ENCODE results near the gene NEGR1.

Gene NEGR1

DNA sequence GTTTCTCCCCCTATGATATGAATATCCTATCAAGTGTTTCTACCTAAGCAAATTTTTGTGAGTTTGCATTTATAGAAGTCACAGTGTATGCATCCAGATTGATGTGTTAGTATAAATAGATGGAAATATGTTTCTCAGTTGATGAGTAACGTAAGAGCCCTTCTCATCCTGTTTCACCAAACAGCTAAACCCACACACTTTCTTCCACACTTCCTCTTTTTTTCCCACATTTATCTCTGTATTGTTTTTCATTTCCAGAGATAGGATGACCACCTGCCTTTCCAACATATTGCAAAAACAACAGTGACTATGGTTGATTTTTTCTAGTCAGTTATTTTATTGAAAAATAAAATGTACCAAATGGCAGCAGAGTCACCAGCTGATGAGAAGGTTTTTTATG, 490.1 kb downstream of the NEGR1 start:
- no peaks in the 10 kb centered on the region for H3K27me3 Mint-ChIP-seq
- intact Hi-C loops (cut with micrococcal nuclease), result no loop called here
- H3K4me1 Mint-ChIP-seq (ENCODE audit: low read depth), result peaks cover 12% of the 10 kb centered on the region
- H3K36me3 Mint-ChIP-seq (ENCODE audit: low read depth), result no peaks in the 10 kb centered on the region
- no peak overlapping the region for H3K27ac Mint-ChIP-seq
- no peak overlapping the region for H3K4me3 Mint-ChIP-seq
- H3K9me3 Mint-ChIP-seq, result no peaks in the 10 kb centered on the region

GRCh38 chr1:71788113-71788512, 494.2 kb downstream of the NEGR1 start:
- Mint-ChIP-seq H3K27ac (no peak overlapping the region), H3K4me1 (ENCODE audit: low read depth) (peaks cover 12% of the 10 kb centered on the region), H3K27me3 (no peaks in the 10 kb centered on the region), H3K9me3 (no peaks in the 10 kb centered on the region), H3K36me3 (ENCODE audit: low read depth) (no peaks in the 10 kb centered on the region), H3K4me3 (no peak overlapping the region)
- intact Hi-C loops (cut with micrococcal nuclease), result no loop called here

DNA sequence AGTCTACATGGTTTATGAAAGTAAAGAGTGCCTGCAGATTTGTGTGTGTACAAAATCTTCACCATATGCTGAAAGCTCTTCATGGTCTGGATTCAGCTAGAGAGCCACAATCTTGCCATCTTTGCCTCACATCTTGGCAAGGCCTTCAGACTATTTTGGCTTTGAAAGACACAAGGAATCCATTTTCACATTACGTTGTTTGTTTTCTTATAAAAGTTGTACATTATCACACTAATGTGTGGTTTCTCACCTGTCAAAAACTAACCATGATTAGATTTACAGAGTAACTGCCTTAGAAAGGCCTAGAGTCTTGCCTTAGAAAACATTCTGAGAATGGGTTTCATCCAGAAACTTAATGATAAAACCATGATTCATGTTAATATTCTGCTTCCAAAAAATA, 494.6 kb downstream of the NEGR1 start:
- H3K36me3 Mint-ChIP-seq (ENCODE audit: low read depth), result no peaks in the 10 kb centered on the region
- peaks cover 12% of the 10 kb centered on the region for H3K4me1 Mint-ChIP-seq (ENCODE audit: low read depth)
- no peaks in the 10 kb centered on the region for H3K27me3 Mint-ChIP-seq
- H3K9me3 Mint-ChIP-seq, result no peaks in the 10 kb centered on the region
- intact Hi-C loops (cut with micrococcal nuclease), result no loop called here
- H3K4me3 Mint-ChIP-seq, result no peak overlapping the region
- H3K27ac Mint-ChIP-seq, result no peak overlapping the region

DNA sequence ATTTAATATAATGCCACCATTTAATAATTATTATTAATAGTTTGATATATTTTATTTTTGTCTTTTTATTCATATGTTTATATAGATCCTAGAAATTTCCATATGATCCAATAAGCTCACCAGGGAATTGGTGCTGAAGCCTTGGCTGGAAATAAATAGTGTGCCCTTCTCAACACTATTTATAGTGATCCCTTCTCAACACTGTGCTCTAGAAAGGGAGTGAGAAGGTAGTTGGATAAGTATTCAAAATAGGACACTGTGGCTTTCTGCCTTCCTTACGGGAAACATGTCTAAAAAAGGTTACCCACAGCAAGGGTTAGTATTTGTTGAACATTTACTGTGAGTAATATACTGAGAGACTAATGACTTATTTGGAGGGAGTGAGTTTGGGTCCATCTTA, 496.1 kb downstream of the NEGR1 start:
- Mint-ChIP-seq H3K4me1 (ENCODE audit: low read depth) (no peaks in the 10 kb centered on the region), H3K9me3 (no peaks in the 10 kb centered on the region), H3K4me3 (no peak overlapping the region), H3K27ac (no peak overlapping the region), H3K36me3 (ENCODE audit: low read depth) (no peaks in the 10 kb centered on the region), H3K27me3 (no peaks in the 10 kb centered on the region)
- intact Hi-C loops (cut with micrococcal nuclease), result no loop called here

DNA sequence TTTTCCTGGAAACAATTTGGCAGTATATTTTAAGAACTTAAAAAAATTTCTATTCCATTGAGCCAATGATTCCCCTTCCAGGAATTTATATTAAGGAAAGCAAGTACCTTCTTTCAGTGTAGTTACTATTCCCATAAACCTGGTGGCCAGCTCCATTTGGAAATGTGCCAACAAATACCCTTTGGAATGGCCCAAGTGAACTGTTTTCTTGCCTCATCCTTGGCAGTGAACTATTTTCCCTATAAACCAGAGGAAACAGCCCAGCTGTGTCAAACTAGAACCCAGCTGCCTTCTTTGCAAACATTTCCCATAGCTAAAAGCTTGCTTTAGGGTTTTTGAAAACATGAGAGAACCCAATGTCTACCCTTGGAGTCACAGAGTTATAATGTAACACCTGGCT, 496.9 kb downstream of the NEGR1 start:
- Mint-ChIP-seq H3K36me3 (ENCODE audit: low read depth) (no peaks in the 10 kb centered on the region), H3K4me1 (ENCODE audit: low read depth) (no peaks in the 10 kb centered on the region), H3K9me3 (no peaks in the 10 kb centered on the region), H3K27ac (no peak overlapping the region), H3K27me3 (no peaks in the 10 kb centered on the region), H3K4me3 (no peak overlapping the region)
- intact Hi-C loops (cut with micrococcal nuclease), result no loop called here

GRCh38 chr1:71785000-71785399, 497.3 kb downstream of the NEGR1 start:
- Mint-ChIP-seq H3K36me3 (ENCODE audit: low read depth) (no peaks in the 10 kb centered on the region), H3K4me1 (ENCODE audit: low read depth) (no peaks in the 10 kb centered on the region), H3K9me3 (no peaks in the 10 kb centered on the region), H3K27ac (no peak overlapping the region), H3K27me3 (no peaks in the 10 kb centered on the region), H3K4me3 (no peak overlapping the region)
- intact Hi-C loops (cut with micrococcal nuclease), result no loop called here

DNA sequence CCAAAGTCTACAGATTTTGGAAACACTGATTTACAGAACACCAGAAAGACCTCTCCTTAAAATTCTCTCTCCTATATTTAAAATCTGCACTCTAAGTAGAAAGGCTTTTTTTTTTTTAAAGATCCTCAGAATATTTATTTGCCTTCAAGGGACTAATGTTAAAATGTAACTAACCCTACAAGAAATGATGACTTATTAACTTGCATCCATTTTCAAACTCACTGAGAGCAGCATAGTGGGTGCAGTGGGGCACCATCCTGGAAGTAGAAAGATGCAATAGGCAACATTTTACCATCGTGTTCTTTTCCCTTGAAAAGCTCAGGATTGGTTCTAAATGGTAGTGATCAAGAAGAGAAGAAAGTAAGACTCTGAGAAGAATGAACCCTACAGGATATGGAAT, 498.1 kb downstream of the NEGR1 start:
- H3K27ac Mint-ChIP-seq, result no peak overlapping the region
- no peak overlapping the region for H3K4me3 Mint-ChIP-seq
- intact Hi-C loops (cut with micrococcal nuclease), result no loop called here
- no peaks in the 10 kb centered on the region for H3K36me3 Mint-ChIP-seq (ENCODE audit: low read depth)
- H3K4me1 Mint-ChIP-seq (ENCODE audit: low read depth), result no peaks in the 10 kb centered on the region
- H3K9me3 Mint-ChIP-seq, result no peaks in the 10 kb centered on the region
- no peaks in the 10 kb centered on the region for H3K27me3 Mint-ChIP-seq

GRCh38 chr1:71783071-71783470, 499.3 kb downstream of the NEGR1 start:
- intact Hi-C loops (cut with micrococcal nuclease), result no loop called here
- Mint-ChIP-seq H3K4me1 (ENCODE audit: low read depth) (no peaks in the 10 kb centered on the region), H3K9me3 (no peaks in the 10 kb centered on the region), H3K36me3 (ENCODE audit: low read depth) (no peaks in the 10 kb centered on the region), H3K27ac (no peak overlapping the region), H3K27me3 (no peaks in the 10 kb centered on the region), H3K4me3 (no peak overlapping the region)

GRCh38 chr1:71781450-71781849, 500.9 kb downstream of the NEGR1 start:
- H3K27ac Mint-ChIP-seq, result no peak overlapping the region
- intact Hi-C loops (cut with micrococcal nuclease), result no loop called here
- no peak overlapping the region for H3K4me3 Mint-ChIP-seq
- no peaks in the 10 kb centered on the region for H3K27me3 Mint-ChIP-seq
- H3K9me3 Mint-ChIP-seq, result no peaks in the 10 kb centered on the region
- H3K36me3 Mint-ChIP-seq (ENCODE audit: low read depth), result no peaks in the 10 kb centered on the region
- H3K4me1 Mint-ChIP-seq (ENCODE audit: low read depth), result no peaks in the 10 kb centered on the region

- Mint-ChIP-seq H3K27me3 (no peaks in the 10 kb centered on the region), H3K27ac (no peak overlapping the region), H3K36me3 (ENCODE audit: low read depth) (no peaks in the 10 kb centered on the region), H3K4me1 (ENCODE audit: low read depth) (no peaks in the 10 kb centered on the region), H3K9me3 (no peaks in the 10 kb centered on the region), H3K4me3 (no peak overlapping the region)
- intact Hi-C loops (cut with micrococcal nuclease), result no loop called here
Measured at GRCh38 chr1:71780681-71781080, 501.7 kb downstream of the NEGR1 start.

GRCh38 chr1:71778940-71779339, 503.4 kb downstream of the NEGR1 start:
- no peaks in the 10 kb centered on the region for H3K36me3 Mint-ChIP-seq (ENCODE audit: low read depth)
- no peak overlapping the region for H3K4me3 Mint-ChIP-seq
- no peaks in the 10 kb centered on the region for H3K9me3 Mint-ChIP-seq
- H3K27ac Mint-ChIP-seq, result no peak overlapping the region
- intact Hi-C loops (cut with micrococcal nuclease), result no loop called here
- H3K4me1 Mint-ChIP-seq (ENCODE audit: low read depth), result no peaks in the 10 kb centered on the region
- H3K27me3 Mint-ChIP-seq, result no peaks in the 10 kb centered on the region

GRCh38 chr1:71777094-71777493, 505.2 kb downstream of the NEGR1 start:
- Mint-ChIP-seq H3K9me3 (no peaks in the 10 kb centered on the region), H3K27me3 (no peaks in the 10 kb centered on the region), H3K4me3 (no peak overlapping the region), H3K27ac (no peak overlapping the region), H3K4me1 (ENCODE audit: low read depth) (no peaks in the 10 kb centered on the region), H3K36me3 (ENCODE audit: low read depth) (no peaks in the 10 kb centered on the region)
- intact Hi-C loops (cut with micrococcal nuclease), result no loop called here

GRCh38 chr1:71774705-71775104, 507.6 kb downstream of the NEGR1 start:
- Mint-ChIP-seq H3K36me3 (ENCODE audit: low read depth) (no peaks in the 10 kb centered on the region), H3K4me1 (ENCODE audit: low read depth) (no peaks in the 10 kb centered on the region), H3K27ac (no peak overlapping the region), H3K4me3 (no peak overlapping the region), H3K9me3 (peaks cover 3% of the 10 kb centered on the region), H3K27me3 (no peaks in the 10 kb centered on the region)
- intact Hi-C loops (cut with micrococcal nuclease), result no loop called here

- Mint-ChIP-seq H3K9me3 (peaks cover 34% of the 10 kb centered on the region), H3K4me1 (ENCODE audit: low read depth) (peaks cover 9% of the 10 kb centered on the region), H3K27me3 (no peaks in the 10 kb centered on the region), H3K27ac (no peak overlapping the region), H3K36me3 (ENCODE audit: low read depth) (no peaks in the 10 kb centered on the region), H3K4me3 (no peak overlapping the region)
- intact Hi-C loops (cut with micrococcal nuclease), result no loop called here
Measured at GRCh38 chr1:71770121-71770520, 512.2 kb downstream of the NEGR1 start.

GRCh38 chr1:71766748-71767147, 515.6 kb downstream of the NEGR1 start:
- H3K4me3 Mint-ChIP-seq, result no peak overlapping the region
- H3K27me3 Mint-ChIP-seq, result no peaks in the 10 kb centered on the region
- H3K27ac Mint-ChIP-seq, result no peak overlapping the region
- intact Hi-C loops (cut with micrococcal nuclease), result no loop called here
- peaks cover 34% of the 10 kb centered on the region for H3K9me3 Mint-ChIP-seq
- H3K36me3 Mint-ChIP-seq (ENCODE audit: low read depth), result no peaks in the 10 kb centered on the region
- peaks cover 15% of the 10 kb centered on the region for H3K4me1 Mint-ChIP-seq (ENCODE audit: low read depth)
